Kidney (tissue), 14 donors: ENCODE data around the gene FAM107B. TPM values are rescaled to one million over a fixed set of nuclear protein-coding genes. Genes with fewer than 3 reads are reported as not detected.

Experiments
- DNase-seq, 5 donors: peaks; one replicate each; pipeline ENCODE4 v3.0.0-alpha.2; 2013 to 2020
- FAIRE-seq: peaks from 2 replicates; lab custom pipeline; 2012; peaks lifted over from hg19 to GRCh38; lab: Jason Lieb, UNC
- H3K27ac ChIP-seq, 2 donors: one replicate each; pipeline ENCODE4 v1.7.0; 2013; ENCODE audit warnings: low read depth in 2 of 2, low read length in 2 of 2, inconsistent platforms in 1 of 2
- H3K27me3 ChIP-seq: one replicate; pipeline ENCODE4 v1.7.1; 2013; ENCODE audit warnings: low read length, inconsistent platforms; ENCODE audit not compliant: control insufficient read depth, insufficient read depth
- H3K36me3 ChIP-seq, 3 donors: one replicate each; pipeline versions ENCODE4 v1.7.0 to v1.7.1; 2013; ENCODE audit warnings: low read length in 3 of 3, control low read depth in 1 of 3, inconsistent platforms in 1 of 3; ENCODE audit not compliant: insufficient read depth in 3 of 3, control insufficient read depth in 2 of 3
- H3K4me1 ChIP-seq, 3 donors: one replicate each; pipeline versions ENCODE4 v1.7.0 to v1.7.1; 2013; ENCODE audit warnings: low read length in 3 of 3, inconsistent platforms in 1 of 3, low read depth in 1 of 3; ENCODE audit not compliant: control insufficient read depth in 2 of 3, insufficient read depth in 2 of 3
- H3K4me3 ChIP-seq, 3 donors: one replicate each; pipeline versions ENCODE4 v1.7.0 to v1.8.1; 2013; ENCODE audit warnings: low read length in 3 of 3, control low read depth in 1 of 3, inconsistent platforms in 1 of 3
- H3K9ac ChIP-seq, 3 donors: one replicate each; pipeline versions ENCODE4 v1.7.0 to v1.7.1; 2013; ENCODE audit warnings: low read length in 3 of 3, control low read depth in 1 of 3, inconsistent platforms in 1 of 3
- H3K9me3 ChIP-seq, 3 donors: one replicate each; pipeline versions ENCODE4 v1.7.0 to v1.7.1; 2013; ENCODE audit warnings: low read length in 3 of 3, control low read depth in 1 of 3, inconsistent platforms in 1 of 3; ENCODE audit not compliant: control insufficient read depth in 2 of 3, insufficient read depth in 1 of 3
- intact Hi-C: fragments of 100-400 bp; cut with DNase I; formaldehyde crosslinking; loops from one replicate; pipeline ENCODE4 v1.11.1; 2022
- polyA plus RNA-seq: library from polyadenylated mRNA; stranded (reverse); fragments of 350-450 nt; fragmentation: Illumina TruSeq; extraction: RNeasy Lipid Tissue Mini Kit (QIAGEN cat#74804); gene quantifications from one replicate; pipeline ENCODE4 v1.2.3, GENCODE V29; 2014; ENCODE audit warnings: low read depth, low replicate concordance; ENCODE audit not compliant: insufficient read depth
- total RNA-seq: library from RNA; stranded (reverse); fragmentation: NEBNext Ultra II Directional; extraction: Animal tissue kit (Norgen Biotek cat#: 25700); gene quantifications from one replicate; pipeline ENCODE4 v1.2.1, GENCODE V29; 2021
- TF ChIP-seq, protein P1 (sequence below): IDR thresholded peaks from 3 replicates; pipeline ENCODE4 v1.5.1; 2012; ENCODE audit warnings: mild to moderate bottlenecking, moderate library complexity, borderline replicate concordance; ENCODE audit not compliant: insufficient read depth; ENCODE audit errors: extremely low read depth
- donor health status: control.
- donor health status: control.
- donor health status: control.
- donor health status: control.
- donor health status: control.
- donor health status: DM: yes; HTN: yes; CAD: no.
- donor health status: Normal renal cell carcinoma (clear cell type).

FAM107B gene
- total and polyA plus RNA-seq, 2 donors from 2014 or later = 105 to 122 TPM

DNA sequence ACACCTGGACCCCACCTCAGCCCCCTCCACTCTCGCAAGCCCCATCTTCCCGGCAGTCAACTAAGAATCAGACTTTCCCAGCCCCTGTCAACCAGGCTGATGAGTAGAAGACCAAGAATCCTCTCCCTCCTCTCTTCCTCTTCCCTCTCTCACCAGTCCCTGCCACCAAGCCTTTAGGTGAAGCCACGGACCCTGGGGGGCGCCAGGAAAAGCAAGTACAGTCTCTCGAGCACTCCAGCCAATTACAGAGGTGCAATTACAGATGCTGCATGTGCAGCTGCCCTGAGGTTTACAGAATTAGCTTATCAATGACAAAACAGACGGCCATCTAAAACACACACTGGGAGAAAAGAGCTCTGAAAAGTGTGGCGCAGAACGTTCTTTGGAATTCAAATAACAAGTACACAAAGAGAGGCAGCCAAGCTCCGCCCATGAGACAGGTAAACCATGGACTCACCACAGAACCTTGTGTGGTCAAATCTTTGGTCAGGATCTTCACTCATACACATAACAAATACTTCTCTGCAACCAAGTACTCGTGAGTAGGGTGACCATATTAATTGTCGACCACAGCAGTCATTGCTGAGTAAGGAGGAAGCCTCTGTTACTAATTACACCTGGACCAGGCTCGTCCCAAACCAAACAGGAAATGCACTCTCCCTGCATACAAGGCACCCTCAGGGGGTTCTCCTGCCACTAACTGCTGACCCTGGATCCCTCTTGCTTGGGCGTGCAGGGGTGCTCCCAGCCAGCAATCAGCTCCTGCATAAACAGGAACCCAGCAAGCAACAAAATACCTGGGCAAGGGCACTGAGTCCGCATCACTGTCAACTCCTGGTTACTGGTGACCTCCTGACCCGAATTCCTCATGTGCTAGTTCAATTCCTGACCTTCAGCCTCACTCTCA lies 189.2 kb downstream of the FAM107B start:
- TF ChIP-seq, protein P1, sequence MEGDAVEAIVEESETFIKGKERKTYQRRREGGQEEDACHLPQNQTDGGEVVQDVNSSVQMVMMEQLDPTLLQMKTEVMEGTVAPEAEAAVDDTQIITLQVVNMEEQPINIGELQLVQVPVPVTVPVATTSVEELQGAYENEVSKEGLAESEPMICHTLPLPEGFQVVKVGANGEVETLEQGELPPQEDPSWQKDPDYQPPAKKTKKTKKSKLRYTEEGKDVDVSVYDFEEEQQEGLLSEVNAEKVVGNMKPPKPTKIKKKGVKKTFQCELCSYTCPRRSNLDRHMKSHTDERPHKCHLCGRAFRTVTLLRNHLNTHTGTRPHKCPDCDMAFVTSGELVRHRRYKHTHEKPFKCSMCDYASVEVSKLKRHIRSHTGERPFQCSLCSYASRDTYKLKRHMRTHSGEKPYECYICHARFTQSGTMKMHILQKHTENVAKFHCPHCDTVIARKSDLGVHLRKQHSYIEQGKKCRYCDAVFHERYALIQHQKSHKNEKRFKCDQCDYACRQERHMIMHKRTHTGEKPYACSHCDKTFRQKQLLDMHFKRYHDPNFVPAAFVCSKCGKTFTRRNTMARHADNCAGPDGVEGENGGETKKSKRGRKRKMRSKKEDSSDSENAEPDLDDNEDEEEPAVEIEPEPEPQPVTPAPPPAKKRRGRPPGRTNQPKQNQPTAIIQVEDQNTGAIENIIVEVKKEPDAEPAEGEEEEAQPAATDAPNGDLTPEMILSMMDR = no peak
- Histone ChIP-seq H3K36me3 (peaks cover 0 to 3% (median 0%) of the 10 kb centered on the region in 3 donors), H3K4me3 (no peak overlapping the region), H3K9me3 (no peaks in the 10 kb centered on the region), H3K4me1 (peaks cover 6 to 20% (median 8%) of the 10 kb centered on the region in 3 donors), H3K9ac (no peak overlapping the region), H3K27me3 (no peaks in the 10 kb centered on the region), H3K27ac (no peak overlapping the region)
- FAIRE-seq (no peak), DNase-seq (no peak)
- intact Hi-C loops = no loop called here

DNA sequence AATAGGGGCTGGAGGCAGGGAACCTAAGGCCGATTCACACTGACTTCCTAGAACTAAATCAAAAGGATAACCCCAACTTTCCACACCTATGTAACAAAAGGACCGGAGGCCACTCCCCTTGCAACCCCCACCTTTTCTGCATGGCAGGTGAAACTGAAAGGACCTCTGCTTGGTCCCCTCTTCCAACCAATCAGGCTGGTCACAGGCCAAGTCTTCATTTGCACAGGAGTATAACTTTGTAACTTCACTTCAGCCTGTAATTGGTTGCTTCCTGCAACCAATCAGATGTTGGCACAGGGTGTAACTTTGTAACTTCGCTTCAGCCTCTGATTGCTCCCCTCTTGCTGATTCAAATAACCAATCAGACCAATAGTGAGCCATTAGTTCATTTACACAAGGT lies 190.0 kb downstream of the FAM107B start:
- intact Hi-C loops = no loop called here
- no peaks in the 10 kb centered on the region for H3K27me3 ChIP-seq
- no peak overlapping the region for H3K4me3 ChIP-seq
- peaks cover 0 to 3% (median 0%) of the 10 kb centered on the region in 3 donors for H3K36me3 ChIP-seq
- FAIRE-seq (no peak), DNase-seq (no peak)
- H3K27ac ChIP-seq = no peak overlapping the region
- H3K4me1 ChIP-seq = peaks cover 6 to 20% (median 8%) of the 10 kb centered on the region in 3 donors
- TF ChIP-seq, protein P1 = no peak
- H3K9ac ChIP-seq = no peak overlapping the region
- H3K9me3 ChIP-seq = no peaks in the 10 kb centered on the region

- Histone ChIP-seq H3K27me3 (no peaks in the 10 kb centered on the region), H3K9ac (no peak overlapping the region), H3K9me3 (no peaks in the 10 kb centered on the region), H3K27ac (no peak overlapping the region), H3K4me3 (no peak overlapping the region), H3K36me3 (peaks cover 0 to 3% (median 0%) of the 10 kb centered on the region in 3 donors), H3K4me1 (peaks cover 6 to 20% (median 8%) of the 10 kb centered on the region in 3 donors)
- FAIRE-seq (no peak), DNase-seq (no peak)
- intact Hi-C loops = no loop called here
- TF ChIP-seq, protein P1 = no peak
Observed at GRCh38 chr10:14583967-14584366, 190.7 kb downstream of the FAM107B start.
